ENCODE measurements around the gene MIS18A. TPM values are rescaled to one million over a fixed set of nuclear protein-coding genes. Genes with fewer than 3 reads are reported as not detected.

Gene MIS18A
- total and polyA plus RNA-seq, 10 of the 15 experiments (the other 5 are each of a cell fraction or from before 2014, with no cell fraction given), result 6.5 to 48.9 (median 24.8) TPM

- TF ChIP-seq, protein P1, sequence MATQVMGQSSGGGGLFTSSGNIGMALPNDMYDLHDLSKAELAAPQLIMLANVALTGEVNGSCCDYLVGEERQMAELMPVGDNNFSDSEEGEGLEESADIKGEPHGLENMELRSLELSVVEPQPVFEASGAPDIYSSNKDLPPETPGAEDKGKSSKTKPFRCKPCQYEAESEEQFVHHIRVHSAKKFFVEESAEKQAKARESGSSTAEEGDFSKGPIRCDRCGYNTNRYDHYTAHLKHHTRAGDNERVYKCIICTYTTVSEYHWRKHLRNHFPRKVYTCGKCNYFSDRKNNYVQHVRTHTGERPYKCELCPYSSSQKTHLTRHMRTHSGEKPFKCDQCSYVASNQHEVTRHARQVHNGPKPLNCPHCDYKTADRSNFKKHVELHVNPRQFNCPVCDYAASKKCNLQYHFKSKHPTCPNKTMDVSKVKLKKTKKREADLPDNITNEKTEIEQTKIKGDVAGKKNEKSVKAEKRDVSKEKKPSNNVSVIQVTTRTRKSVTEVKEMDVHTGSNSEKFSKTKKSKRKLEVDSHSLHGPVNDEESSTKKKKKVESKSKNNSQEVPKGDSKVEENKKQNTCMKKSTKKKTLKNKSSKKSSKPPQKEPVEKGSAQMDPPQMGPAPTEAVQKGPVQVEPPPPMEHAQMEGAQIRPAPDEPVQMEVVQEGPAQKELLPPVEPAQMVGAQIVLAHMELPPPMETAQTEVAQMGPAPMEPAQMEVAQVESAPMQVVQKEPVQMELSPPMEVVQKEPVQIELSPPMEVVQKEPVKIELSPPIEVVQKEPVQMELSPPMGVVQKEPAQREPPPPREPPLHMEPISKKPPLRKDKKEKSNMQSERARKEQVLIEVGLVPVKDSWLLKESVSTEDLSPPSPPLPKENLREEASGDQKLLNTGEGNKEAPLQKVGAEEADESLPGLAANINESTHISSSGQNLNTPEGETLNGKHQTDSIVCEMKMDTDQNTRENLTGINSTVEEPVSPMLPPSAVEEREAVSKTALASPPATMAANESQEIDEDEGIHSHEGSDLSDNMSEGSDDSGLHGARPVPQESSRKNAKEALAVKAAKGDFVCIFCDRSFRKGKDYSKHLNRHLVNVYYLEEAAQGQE (IDR thresholded peaks at IDR 0.05; ENCODE audit: low read depth, low read length), result no peak
- TF ChIP-seq RUNX3 (IDR thresholded peaks at IDR 0.05; ENCODE audit: low read length) (no peak), PML (IDR thresholded peaks at IDR 0.05; ENCODE audit: low read length) (no peak)
Observed at GRCh38 chr21:32246571-32247140, 32.2 kb downstream of the MIS18A start (continued).

DNA sequence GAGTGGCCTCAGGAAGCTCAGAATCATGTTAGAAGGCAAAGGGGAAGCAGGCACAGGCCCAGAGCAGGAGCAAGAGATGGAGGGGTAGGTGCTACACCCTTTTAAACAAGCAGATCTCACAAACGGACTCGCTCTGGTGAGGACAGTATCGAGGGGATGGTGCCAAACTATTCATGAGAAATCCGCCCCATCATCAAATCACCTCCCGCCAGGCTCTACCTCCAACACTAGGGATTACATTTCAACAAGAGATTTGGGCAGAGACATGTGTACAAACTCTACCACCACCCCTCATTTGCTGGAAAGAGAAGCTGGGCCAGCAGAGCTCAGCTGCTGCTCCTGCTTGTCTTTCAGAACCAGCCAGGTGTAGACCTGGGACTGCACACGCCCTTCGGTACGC, 32.9 kb downstream of the MIS18A start:
- ChIA-PET RAD21 (ENCODE audit: unreplicated experiment) (no interaction called here), CTCF (no interaction called here), POLR2A (no interaction called here), SMC1A (ENCODE audit: uncharacterized antibody, unreplicated experiment) (no interaction called here)
- ATAC-seq (no peak), FAIRE-seq (no peak), DNase-seq (ENCODE audit: low read depth, low spot score) (no peak)
- Histone ChIP-seq H3K27ac (ENCODE audit: control insufficient read depth, insufficient read depth) (no peak overlapping the region), H3K27me3 (replicated peaks in 1 of 2; ENCODE audit: control insufficient read depth in 2 of 2, insufficient read depth in 2 of 2, low read length in 1 of 2) (peaks cover 0 to 3% of the 10 kb centered on the region in 2 experiments; a peak in 2 of 4 replicates), H3K4me1 (ENCODE audit: control insufficient read depth, insufficient read depth, low read length) (0 out of 2 replicates have a peak, but pooled peaks cover 4% of the 10 kb centered on the region), H3K36me3 (ENCODE audit: control insufficient read depth in 2 of 2, insufficient read depth in 2 of 2, low read length in 1 of 2) (no peaks in the 10 kb centered on the region), H3K9me3 (replicated peaks; ENCODE audit: control insufficient read depth, insufficient read depth, low read length) (no peaks in the 10 kb centered on the region; the same call in 2 of the 3 replicates), H3K79me2 (ENCODE audit: control insufficient read depth, insufficient read depth, low read length) (no peaks in the 10 kb centered on the region), H2AFZ (ENCODE audit: control insufficient read depth, low read depth, low read length) (no peak overlapping the region), H3K4me3 (no peak overlapping the region), H3K9ac (ENCODE audit: control insufficient read depth, insufficient read depth, low read length) (no peak overlapping the region), H3K4me2 (ENCODE audit: control insufficient read depth, insufficient read depth) (no peak overlapping the region), H4K20me1 (ENCODE audit: control insufficient read depth, insufficient read depth) (no peaks in the 10 kb centered on the region)
- BruUV-seq (replicated peaks), result no TSS peak
- 56% methylated on average over 8 of the region's 8 CpGs for WGBS (ENCODE audit: insufficient coverage, insufficient replicate concordance, low lambda C conversion rate, missing lambda C conversion rate)
- intact Hi-C loops (cut with micrococcal nuclease; ENCODE audit: unreplicated experiment), result no loop called here
- in situ Hi-C loops (cut with MboI), result no loop called here
- TF ChIP-seq MEF2A (IDR thresholded peaks at IDR 0.05; ENCODE audit: insufficient read depth, low read depth, low read length) (no peak), RCOR1 (conservative IDR thresholded peaks at IDR 0.05; ENCODE audit: low read depth, low read length) (no peak), EP300 (IDR thresholded peaks at IDR 0.05; ENCODE audit: borderline replicate concordance in 1 of 2, control insufficient read depth in 1 of 2, low read depth in 2 of 2, low read length in 2 of 2) (no peak), HDAC6 (IDR thresholded peaks at IDR 0.05; ENCODE audit: unreplicated experiment) (no peak), ZZZ3 (IDR thresholded peaks at IDR 0.05; ENCODE audit: control insufficient read depth, insufficient read length, low read depth) (no peak), ZNF274 (IDR thresholded peaks at IDR 0.05; ENCODE audit: insufficient read depth, insufficient read length) (no peak), KAT2A (conservative IDR thresholded peaks at IDR 0.05; ENCODE audit: control insufficient read depth, low read depth, low read length) (no peak), RELA (IDR thresholded peaks at IDR 0.05; ENCODE audit: borderline replicate concordance, partially characterized antibody) (no peak)
- TF ChIP-seq, protein P2, sequence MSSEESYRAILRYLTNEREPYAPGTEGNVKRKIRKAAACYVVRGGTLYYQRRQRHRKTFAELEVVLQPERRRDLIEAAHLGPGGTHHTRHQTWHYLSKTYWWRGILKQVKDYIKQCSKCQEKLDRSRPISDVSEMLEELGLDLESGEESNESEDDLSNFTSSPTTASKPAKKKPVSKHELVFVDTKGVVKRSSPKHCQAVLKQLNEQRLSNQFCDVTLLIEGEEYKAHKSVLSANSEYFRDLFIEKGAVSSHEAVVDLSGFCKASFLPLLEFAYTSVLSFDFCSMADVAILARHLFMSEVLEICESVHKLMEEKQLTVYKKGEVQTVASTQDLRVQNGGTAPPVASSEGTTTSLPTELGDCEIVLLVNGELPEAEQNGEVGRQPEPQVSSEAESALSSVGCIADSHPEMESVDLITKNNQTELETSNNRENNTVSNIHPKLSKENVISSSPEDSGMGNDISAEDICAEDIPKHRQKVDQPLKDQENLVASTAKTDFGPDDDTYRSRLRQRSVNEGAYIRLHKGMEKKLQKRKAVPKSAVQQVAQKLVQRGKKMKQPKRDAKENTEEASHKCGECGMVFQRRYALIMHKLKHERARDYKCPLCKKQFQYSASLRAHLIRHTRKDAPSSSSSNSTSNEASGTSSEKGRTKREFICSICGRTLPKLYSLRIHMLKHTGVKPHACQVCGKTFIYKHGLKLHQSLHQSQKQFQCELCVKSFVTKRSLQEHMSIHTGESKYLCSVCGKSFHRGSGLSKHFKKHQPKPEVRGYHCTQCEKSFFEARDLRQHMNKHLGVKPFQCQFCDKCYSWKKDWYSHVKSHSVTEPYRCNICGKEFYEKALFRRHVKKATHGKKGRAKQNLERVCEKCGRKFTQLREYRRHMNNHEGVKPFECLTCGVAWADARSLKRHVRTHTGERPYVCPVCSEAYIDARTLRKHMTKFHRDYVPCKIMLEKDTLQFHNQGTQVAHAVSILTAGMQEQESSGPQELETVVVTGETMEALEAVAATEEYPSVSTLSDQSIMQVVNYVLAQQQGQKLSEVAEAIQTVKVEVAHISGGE (CRISPR knock-in tag; IDR thresholded peaks at IDR 0.05), result no peak
